ENCODE measurements around the gene NR1H4.
"Not testable (repeated sequence)": the region's sequence is repeated elsewhere in the genome, so short reads cannot be mapped to it uniquely, and the experiment has no call there.

NR1H4 gene

GRCh38 chr12:100553936-100554335 lies 80.3 kb downstream of the NR1H4 start:
- Mint-ChIP-seq H3K27me3 (ENCODE audit: low read depth) (peaks cover 4% of the 10 kb centered on the region), H3K4me3 (no peak overlapping the region), H3K36me3 (ENCODE audit: low read depth) (no peaks in the 10 kb centered on the region), H3K9me3 (peaks cover 2% of the 10 kb centered on the region), H3K27ac (peak overlapping the region in 1 of 3 experiments; percentile 50), H3K4me1 (no peaks in the 10 kb centered on the region)
- no peak for TF ChIP-seq CTCF (IDR thresholded peaks at IDR 0.05; ENCODE audit: unreplicated experiment in 3 of 3)

DNA sequence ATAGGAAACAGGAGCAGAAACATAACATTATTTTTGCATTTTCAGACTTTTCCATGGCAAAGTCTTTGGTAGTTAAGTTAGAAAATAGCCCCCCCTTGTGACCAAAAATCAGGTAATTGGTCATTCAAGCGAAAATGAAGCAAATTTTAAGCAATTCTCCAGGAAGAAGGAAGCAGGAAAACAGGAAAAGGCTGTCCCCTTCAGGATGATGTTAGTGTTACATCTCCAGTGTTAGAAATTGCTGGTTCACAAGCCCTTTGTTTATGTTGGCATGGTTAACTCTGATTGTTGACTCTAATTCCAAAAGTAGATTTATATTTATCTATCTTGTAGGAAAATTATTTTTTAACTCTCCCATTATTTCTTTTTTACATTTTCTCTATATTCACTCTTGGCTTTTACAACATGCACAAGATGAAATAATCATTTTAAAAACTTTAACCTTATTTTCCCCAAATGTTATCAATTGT lies 81.0 kb downstream of the NR1H4 start:
- peaks cover 2% of the 10 kb centered on the region for H3K9me3 Mint-ChIP-seq
- H3K4me3 Mint-ChIP-seq: no peak overlapping the region
- H3K27me3 Mint-ChIP-seq (ENCODE audit: low read depth): no peaks in the 10 kb centered on the region
- no peak overlapping the region for H3K27ac Mint-ChIP-seq
- H3K4me1 Mint-ChIP-seq: no peaks in the 10 kb centered on the region
- H3K36me3 Mint-ChIP-seq (ENCODE audit: low read depth): no peaks in the 10 kb centered on the region
- TF ChIP-seq CTCF (IDR thresholded peaks at IDR 0.05; ENCODE audit: unreplicated experiment in 3 of 3): peak; percentile 87 to 98 (median 98)

DNA sequence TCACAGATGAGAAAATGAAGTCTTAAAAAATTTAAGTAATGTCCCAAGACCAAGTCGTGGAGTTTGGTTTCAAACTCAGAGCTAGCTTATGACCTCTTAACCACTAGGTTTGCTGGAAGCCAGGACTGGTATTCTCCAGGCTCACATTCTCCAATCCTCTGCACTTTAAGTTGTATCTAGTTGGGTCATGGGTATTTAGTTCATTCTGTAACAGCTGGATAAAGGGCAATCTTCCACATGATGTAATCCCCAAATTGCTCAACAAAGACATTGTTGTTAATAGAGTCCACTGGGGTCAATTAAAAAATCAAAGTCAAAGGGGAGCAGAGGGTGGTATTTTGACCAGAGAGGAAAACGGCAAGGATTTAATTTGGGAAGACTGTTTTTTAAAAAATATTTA lies 82.1 kb downstream of the NR1H4 start:
- TF ChIP-seq CTCF (IDR thresholded peaks at IDR 0.05; ENCODE audit: unreplicated experiment in 3 of 3): no peak
- no peak overlapping the region for H3K4me3 Mint-ChIP-seq
- H3K36me3 Mint-ChIP-seq (ENCODE audit: low read depth): no peaks in the 10 kb centered on the region
- peaks cover 2% of the 10 kb centered on the region for H3K9me3 Mint-ChIP-seq
- no peak overlapping the region for H3K27ac Mint-ChIP-seq
- no peaks in the 10 kb centered on the region for H3K4me1 Mint-ChIP-seq
- no peaks in the 10 kb centered on the region for H3K27me3 Mint-ChIP-seq (ENCODE audit: low read depth)

- H3K36me3 Mint-ChIP-seq (ENCODE audit: low read depth): no peaks in the 10 kb centered on the region
These were observed 83.7 kb downstream of the NR1H4 start for GRCh38 chr12:100557357-100557756.

DNA sequence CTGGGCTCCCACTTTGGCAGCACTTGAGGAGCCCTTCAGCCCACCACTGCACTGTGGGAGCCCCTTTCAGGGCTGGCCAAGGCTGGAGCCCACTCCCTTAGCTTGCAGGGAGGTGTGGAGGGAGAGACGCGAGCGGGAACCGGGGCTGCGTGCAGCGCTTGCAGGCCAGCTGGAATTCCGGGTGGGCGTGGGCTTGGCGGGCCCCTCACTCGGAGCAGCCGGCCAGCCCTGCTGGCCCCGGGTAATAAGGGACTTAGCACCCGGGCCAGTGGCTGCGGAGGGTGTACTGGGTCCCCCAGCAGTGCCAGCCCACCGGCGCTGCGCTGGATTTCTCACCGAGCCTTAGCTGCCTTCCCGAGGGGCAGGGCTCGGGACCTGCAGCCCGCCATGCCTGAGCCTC lies 85.6 kb downstream of the NR1H4 start:
- not testable (repeated sequence) for H3K4me1 Mint-ChIP-seq; H3K9me3 Mint-ChIP-seq; H3K36me3 Mint-ChIP-seq (ENCODE audit: low read depth); H3K27me3 Mint-ChIP-seq (ENCODE audit: low read depth); H3K27ac Mint-ChIP-seq; H3K4me3 Mint-ChIP-seq

More at GRCh38 chr12:100557357-100557756, 83.7 kb downstream of the NR1H4 start:
- no peak overlapping the region for H3K27ac Mint-ChIP-seq
- no peaks in the 10 kb centered on the region for H3K4me1 Mint-ChIP-seq
- H3K4me3 Mint-ChIP-seq: no peak overlapping the region
- peaks cover 2% of the 10 kb centered on the region for H3K9me3 Mint-ChIP-seq
- no peaks in the 10 kb centered on the region for H3K27me3 Mint-ChIP-seq (ENCODE audit: low read depth)
- no peak for TF ChIP-seq CTCF (IDR thresholded peaks at IDR 0.05; ENCODE audit: unreplicated experiment in 3 of 3)

DNA sequence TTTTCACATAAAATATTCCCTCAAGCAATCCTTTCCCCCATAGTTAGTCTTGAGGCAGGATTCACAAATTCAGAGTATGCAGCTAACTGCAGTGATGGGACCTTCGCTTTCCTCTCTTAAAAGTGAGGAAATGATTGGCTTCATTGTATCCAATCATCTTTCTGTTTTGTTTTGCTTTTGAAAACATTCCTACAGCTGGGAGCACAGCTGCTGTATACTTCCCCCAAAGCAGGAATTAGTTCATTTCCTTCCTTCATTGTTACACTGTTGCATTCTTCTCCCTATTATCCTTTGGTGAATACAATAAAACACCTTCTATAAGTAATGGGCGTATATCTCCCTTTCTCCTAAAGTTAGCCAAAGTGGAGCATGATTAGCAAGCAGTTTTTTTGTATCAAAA lies 90.4 kb downstream of the NR1H4 start:
- TF ChIP-seq CTCF (IDR thresholded peaks at IDR 0.05; ENCODE audit: unreplicated experiment in 3 of 3): no peak

More for the DNA sequence above, 90.4 kb downstream of the NR1H4 start:
- Mint-ChIP-seq H3K9me3 (no peaks in the 10 kb centered on the region), H3K36me3 (ENCODE audit: low read depth) (no peaks in the 10 kb centered on the region), H3K27ac (no peak overlapping the region), H3K4me1 (no peaks in the 10 kb centered on the region), H3K27me3 (ENCODE audit: low read depth) (peaks cover 19% of the 10 kb centered on the region), H3K4me3 (no peak overlapping the region)
